ENCODE measurements around the gene PDCD2. TPM values are rescaled to one million over a fixed set of nuclear protein-coding genes. Genes with fewer than 3 reads are reported as not detected.
A peak's percentile ranks its signal among the peaks of the same experiment; 100 is the strongest.
"Not testable (repeated sequence)": the region's sequence is repeated elsewhere in the genome, so short reads cannot be mapped to it uniquely, and the experiment has no call there.

Gene PDCD2
- total RNA-seq, 1 donor: 70.8 TPM

DNA sequence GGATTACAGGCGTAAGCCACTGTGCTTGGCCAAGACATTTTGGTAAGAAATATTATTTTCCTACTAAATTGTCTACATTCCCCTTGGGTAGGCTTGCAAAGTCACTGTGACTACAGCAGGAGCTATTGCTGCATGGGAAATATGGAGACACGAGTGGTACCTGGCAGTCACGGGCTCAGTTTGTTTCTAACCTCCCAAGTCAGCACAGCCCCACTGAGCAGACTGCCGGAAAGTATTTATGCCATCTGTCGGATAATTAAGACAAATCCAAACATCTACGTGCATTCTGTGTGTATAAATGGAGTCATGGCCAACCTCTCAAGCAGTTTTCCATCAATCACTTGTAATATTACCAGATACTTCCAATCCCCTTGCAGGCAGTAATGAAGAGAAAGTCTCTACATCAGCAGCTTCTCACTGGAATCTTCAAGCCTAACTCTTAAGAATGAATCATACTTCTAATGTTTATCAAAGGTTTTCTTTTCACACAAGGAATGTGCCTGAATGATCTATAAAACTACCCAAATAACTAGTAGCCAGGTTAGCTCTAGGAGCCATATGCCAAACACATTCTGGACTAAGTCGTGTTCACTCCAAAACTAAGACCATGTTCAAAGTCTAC is 51.5 kb downstream of the PDCD2 start:
- no peak for DNase-seq (ENCODE audit: low read depth)
- TF ChIP-seq, protein P1, sequence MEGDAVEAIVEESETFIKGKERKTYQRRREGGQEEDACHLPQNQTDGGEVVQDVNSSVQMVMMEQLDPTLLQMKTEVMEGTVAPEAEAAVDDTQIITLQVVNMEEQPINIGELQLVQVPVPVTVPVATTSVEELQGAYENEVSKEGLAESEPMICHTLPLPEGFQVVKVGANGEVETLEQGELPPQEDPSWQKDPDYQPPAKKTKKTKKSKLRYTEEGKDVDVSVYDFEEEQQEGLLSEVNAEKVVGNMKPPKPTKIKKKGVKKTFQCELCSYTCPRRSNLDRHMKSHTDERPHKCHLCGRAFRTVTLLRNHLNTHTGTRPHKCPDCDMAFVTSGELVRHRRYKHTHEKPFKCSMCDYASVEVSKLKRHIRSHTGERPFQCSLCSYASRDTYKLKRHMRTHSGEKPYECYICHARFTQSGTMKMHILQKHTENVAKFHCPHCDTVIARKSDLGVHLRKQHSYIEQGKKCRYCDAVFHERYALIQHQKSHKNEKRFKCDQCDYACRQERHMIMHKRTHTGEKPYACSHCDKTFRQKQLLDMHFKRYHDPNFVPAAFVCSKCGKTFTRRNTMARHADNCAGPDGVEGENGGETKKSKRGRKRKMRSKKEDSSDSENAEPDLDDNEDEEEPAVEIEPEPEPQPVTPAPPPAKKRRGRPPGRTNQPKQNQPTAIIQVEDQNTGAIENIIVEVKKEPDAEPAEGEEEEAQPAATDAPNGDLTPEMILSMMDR (IDR thresholded peaks at IDR 0.05; ENCODE audit: insufficient read depth, low read depth, low read length): no peak

DNA sequence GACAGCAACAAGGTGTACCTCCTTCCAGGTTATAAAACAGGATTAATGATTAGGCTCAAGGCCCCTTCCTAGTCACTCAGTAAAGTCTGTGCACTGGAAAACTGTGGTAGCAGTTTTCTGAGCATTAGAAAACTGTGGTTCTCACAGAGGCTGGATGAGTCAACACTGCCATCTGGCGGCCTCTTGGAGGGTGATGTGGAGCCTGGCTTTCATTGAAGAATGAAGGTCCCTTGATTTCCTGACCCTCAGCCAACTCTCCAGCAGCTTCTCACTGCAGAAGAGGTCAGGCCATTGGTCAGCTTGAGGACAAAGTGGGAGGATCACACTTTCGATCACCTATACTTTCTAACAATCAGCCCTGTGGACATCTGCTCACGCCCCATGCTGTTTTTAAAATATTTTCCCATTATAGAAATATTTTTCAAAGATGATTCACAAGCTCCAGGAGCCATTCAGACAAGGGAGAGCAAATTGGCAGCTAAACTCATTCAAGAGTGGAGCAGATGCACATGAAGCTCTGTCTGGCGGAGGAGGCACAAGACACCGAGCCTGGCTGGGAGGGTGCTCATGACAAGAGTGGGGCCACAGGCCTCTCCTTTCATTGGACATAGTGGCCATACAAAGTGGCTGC is 54.5 kb downstream of the PDCD2 start:
- no peak overlapping the region for H3K4me3 ChIP-seq (ENCODE audit: low read depth, low read length)
- peak; percentile 70 for DNase-seq (ENCODE audit: low read depth)
- TF ChIP-seq, protein P1 (IDR thresholded peaks at IDR 0.05; ENCODE audit: insufficient read depth, low read depth, low read length): peak; percentile 95

More for the DNA sequence above, 51.5 kb downstream of the PDCD2 start:
- no peak overlapping the region for H3K4me3 ChIP-seq (ENCODE audit: low read depth, low read length)

DNA sequence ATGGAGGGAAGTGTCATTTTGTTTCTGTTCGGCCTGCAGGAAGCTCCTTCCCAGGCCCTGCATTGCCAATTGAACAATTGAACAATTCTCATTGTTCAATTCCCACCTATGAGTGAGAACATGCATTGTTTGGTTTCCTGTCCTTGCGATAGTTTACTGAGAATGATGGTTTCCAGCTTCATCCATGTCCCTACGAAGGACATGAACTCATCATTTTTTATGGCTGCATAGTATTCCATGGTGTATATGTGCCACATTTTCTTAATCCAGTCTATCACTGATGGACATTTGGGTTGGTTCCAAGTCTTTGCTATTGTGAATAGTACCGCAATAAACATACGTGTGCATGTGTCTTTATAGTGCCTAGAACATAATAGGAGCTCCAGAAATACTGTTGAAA is 56.4 kb downstream of the PDCD2 start:
- not testable (repeated sequence) for H3K4me3 ChIP-seq (ENCODE audit: low read depth, low read length); DNase-seq (ENCODE audit: low read depth)

DNA sequence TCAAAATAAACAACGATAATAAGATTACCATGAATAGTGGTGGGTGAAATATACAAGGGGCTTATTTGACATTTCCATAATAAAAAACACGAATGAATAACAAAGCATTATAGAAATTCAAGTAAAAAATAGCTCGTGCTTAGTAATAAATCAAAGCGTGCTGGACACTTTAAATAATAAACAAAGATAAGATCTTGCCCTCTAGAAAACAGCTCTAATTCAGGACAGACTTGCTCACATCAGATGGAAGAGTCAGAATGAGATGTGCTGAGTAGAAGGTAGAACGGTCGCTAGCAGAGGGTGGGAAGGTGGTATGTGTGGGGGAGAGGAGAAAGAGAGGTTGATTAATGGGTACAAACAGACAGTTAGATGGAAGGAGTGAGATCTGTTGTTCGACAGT is 58.6 kb downstream of the PDCD2 start:
- H3K4me3 ChIP-seq (ENCODE audit: low read depth, low read length): no peak overlapping the region
- TF ChIP-seq, protein P1 (IDR thresholded peaks at IDR 0.05; ENCODE audit: insufficient read depth, low read depth, low read length): no peak
- no peak for DNase-seq (ENCODE audit: low read depth)

Other genes with a start within 250 kb of the PDCD2 start
- gene PSMB1, start 31.3 kb downstream of the PDCD2 start, total RNA-seq: 370 and 397 TPM in 2 replicates
- gene TBP, start 30.3 kb downstream of the PDCD2 start, total RNA-seq: 12.2 and 13.0 TPM in 2 replicates

Data from fibroblast of villous mesenchyme (primary cell).